ENCODE measurements around the gene NME3.

Gene NME3

GRCh38 chr16:1786242-1787055, 15.1 kb upstream of the NME3 start:
- no peak overlapping the region for H3K27ac ChIP-seq (ENCODE audit: low read depth, low read length)
- H3K4me1 ChIP-seq (ENCODE audit: insufficient read depth, low read length) = no peaks in the 10 kb centered on the region; the same call in 1 of the 2 replicates
- no peaks in the 10 kb centered on the region for H3K27me3 ChIP-seq (ENCODE audit: insufficient read depth, low read length)
- WGBS = 95% methylated on average over 51 of the region's 51 CpGs
- H3K4me3 ChIP-seq (ENCODE audit: low read length) = no peak overlapping the region
- no peaks in the 10 kb centered on the region for H3K9me3 ChIP-seq (ENCODE audit: insufficient read depth, low read depth, low read length)
- H3K36me3 ChIP-seq (ENCODE audit: insufficient read depth, low read length) = peaks cover 30% of the 10 kb centered on the region
- no peak overlapping the region for H3K9ac ChIP-seq (ENCODE audit: low read depth, low read length)

DNA sequence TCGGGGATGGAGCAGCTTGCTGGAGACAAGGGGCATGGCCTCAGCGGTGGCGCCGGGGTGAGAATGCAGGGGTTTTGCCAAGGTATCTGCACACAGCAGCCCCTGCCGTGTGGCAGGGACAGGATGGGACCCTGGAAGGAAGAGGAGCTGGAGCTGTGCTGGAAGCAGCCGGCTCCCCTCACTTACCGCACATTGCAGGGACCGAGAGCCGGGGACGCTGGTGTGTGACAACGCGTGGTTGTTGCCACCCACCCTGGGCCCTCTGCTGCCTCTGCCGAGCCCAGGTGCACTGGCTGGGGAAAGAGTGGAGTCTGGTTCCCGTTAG, 14.5 kb upstream of the NME3 start:
- H3K9me3 ChIP-seq (ENCODE audit: insufficient read depth, low read depth, low read length) = no peaks in the 10 kb centered on the region
- H3K4me1 ChIP-seq (ENCODE audit: insufficient read depth, low read length) = no peaks in the 10 kb centered on the region; the same call in 1 of the 2 replicates
- WGBS = 94% methylated on average over 14 of the region's 14 CpGs
- no peaks in the 10 kb centered on the region for H3K27me3 ChIP-seq (ENCODE audit: insufficient read depth, low read length)
- H3K36me3 ChIP-seq (ENCODE audit: insufficient read depth, low read length) = peaks cover 34% of the 10 kb centered on the region
- no peak overlapping the region for H3K9ac ChIP-seq (ENCODE audit: low read depth, low read length)
- no peak overlapping the region for H3K27ac ChIP-seq (ENCODE audit: low read depth, low read length)
- H3K4me3 ChIP-seq (ENCODE audit: low read length) = no peak overlapping the region

DNA sequence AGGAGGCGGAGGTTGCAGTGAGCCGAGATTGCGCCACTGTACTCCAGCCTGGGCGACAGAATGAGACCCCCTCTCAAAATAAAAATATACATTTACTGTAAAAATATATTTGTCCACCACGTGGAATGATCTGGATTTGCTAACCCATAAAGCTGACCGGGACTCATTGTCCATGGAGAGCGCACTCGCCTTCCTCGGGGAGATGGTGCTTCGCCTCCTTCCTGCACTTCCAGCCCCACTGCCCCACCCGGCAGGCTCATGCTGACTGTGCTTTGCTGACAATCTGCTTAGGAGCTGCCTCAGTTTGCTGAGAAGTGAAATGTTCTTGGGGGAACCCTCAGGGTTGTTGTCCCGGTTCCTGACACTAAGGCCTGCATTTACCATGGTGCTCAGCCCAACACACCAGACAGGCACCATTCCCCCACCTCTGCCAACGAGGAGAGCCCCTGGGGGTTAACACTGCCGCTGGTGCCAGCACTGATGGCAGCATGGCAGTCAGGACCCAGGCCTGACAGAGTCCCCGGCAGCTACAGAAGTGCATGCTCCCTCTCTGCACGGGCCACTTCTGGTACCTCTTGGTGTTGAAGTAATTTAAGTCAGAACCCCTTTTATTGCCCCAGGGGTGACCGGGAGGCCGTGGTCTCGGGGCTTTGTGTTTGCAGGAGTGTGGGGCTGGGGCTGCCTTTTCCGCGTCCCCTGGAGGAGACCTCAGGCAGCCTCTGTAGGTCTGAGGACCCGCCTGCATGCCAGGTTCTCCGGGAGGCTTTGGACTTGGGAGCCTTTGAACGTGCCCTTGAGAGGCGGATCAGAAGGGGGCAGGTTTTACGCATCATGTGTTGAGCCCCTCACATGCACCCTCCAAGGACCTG, 13.9 kb upstream of the NME3 start:
- Histone ChIP-seq H3K9ac (ENCODE audit: low read depth, low read length) (no peak overlapping the region), H3K36me3 (ENCODE audit: insufficient read depth, low read length) (peaks cover 36% of the 10 kb centered on the region), H3K27ac (ENCODE audit: low read depth, low read length) (no peak overlapping the region), H3K4me1 (ENCODE audit: insufficient read depth, low read length) (no peaks in the 10 kb centered on the region; the same call in 1 of the 2 replicates), H3K27me3 (ENCODE audit: insufficient read depth, low read length) (no peaks in the 10 kb centered on the region), H3K4me3 (ENCODE audit: low read length) (no peak overlapping the region), H3K9me3 (ENCODE audit: insufficient read depth, low read depth, low read length) (no peaks in the 10 kb centered on the region)
- 97% methylated on average over 26 of the region's 26 CpGs for WGBS

GRCh38 chr16:1782408-1783264, 11.3 kb upstream of the NME3 start, which contains the start of the genes NUBP2 and SPSB3:
Gene NUBP2, plus strand, starts transcription at chr16:1782960. Its CDS starts 61 bp downstream, at chr16:1783021.
Gene SPSB3, minus strand, starts transcription at chr16:1782571. Its CDS starts 1,088 bp downstream, at chr16:1781483.
- peaks cover 30% of the 10 kb centered on the region for H3K36me3 ChIP-seq (ENCODE audit: insufficient read depth, low read length)
- no peaks in the 10 kb centered on the region for H3K9me3 ChIP-seq (ENCODE audit: insufficient read depth, low read depth, low read length)
- H3K4me1 ChIP-seq (ENCODE audit: insufficient read depth, low read length) = no peaks in the 10 kb centered on the region; the same call in 1 of the 2 replicates
- peak within 1 kb of the TSS; percentile 57 for H3K27ac ChIP-seq (ENCODE audit: low read depth, low read length)
- H3K9ac ChIP-seq (ENCODE audit: low read depth, low read length) = peak within 1 kb of the TSS; percentile 86
- WGBS = under 1% methylated on average over 102 of the region's 102 CpGs
- no peaks in the 10 kb centered on the region for H3K27me3 ChIP-seq (ENCODE audit: insufficient read depth, low read length)
- peak within 1 kb of the TSS; percentile 98 for H3K4me3 ChIP-seq (ENCODE audit: low read length)

GRCh38 chr16:1781758-1782407, 10.5 kb upstream of the NME3 start:
- Histone ChIP-seq H3K4me1 (ENCODE audit: insufficient read depth, low read length) (no peaks in the 10 kb centered on the region; the same call in 1 of the 2 replicates), H3K9ac (ENCODE audit: low read depth, low read length) (peak overlapping the region; percentile 85), H3K27me3 (ENCODE audit: insufficient read depth, low read length) (no peaks in the 10 kb centered on the region), H3K9me3 (ENCODE audit: insufficient read depth, low read depth, low read length) (no peaks in the 10 kb centered on the region), H3K4me3 (ENCODE audit: low read length) (peak overlapping the region; percentile 98), H3K27ac (ENCODE audit: low read depth, low read length) (peak overlapping the region; percentile 57; the same call in 1 of the 2 replicates), H3K36me3 (ENCODE audit: insufficient read depth, low read length) (peaks cover 31% of the 10 kb centered on the region)
- 2% methylated on average over 70 of the region's 70 CpGs for WGBS

DNA sequence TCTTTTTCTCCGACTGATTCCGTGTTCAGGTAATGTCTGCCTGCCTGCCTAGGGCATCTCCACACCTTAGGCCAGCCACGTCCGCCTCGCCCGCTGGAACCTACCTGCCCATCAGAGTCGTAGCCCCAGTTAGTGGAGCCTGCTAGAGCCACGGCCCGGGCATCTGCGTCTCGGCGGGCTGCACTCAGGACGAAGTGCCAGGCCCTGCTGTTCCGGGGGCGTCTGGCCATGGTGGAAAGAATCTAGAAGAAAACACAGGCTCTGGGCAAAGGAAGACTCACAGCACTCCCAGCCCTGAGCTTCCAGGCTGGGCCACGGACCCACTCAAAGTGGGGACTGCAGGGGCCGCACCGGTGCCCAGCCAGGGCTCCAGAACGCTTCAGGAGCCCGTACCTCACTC, 9.9 kb upstream of the NME3 start:
- no peaks in the 10 kb centered on the region; the same call in 1 of the 2 replicates for H3K4me1 ChIP-seq (ENCODE audit: insufficient read depth, low read length)
- peak overlapping the region; percentile 98 for H3K4me3 ChIP-seq (ENCODE audit: low read length)
- peaks cover 34% of the 10 kb centered on the region for H3K36me3 ChIP-seq (ENCODE audit: insufficient read depth, low read length)
- H3K27me3 ChIP-seq (ENCODE audit: insufficient read depth, low read length) = no peaks in the 10 kb centered on the region
- no peaks in the 10 kb centered on the region for H3K9me3 ChIP-seq (ENCODE audit: insufficient read depth, low read depth, low read length)
- H3K27ac ChIP-seq (ENCODE audit: low read depth, low read length) = no peak overlapping the region
- 86% methylated on average over 20 of the region's 20 CpGs for WGBS
- peak overlapping the region; percentile 85 for H3K9ac ChIP-seq (ENCODE audit: low read depth, low read length)

GRCh38 chr16:1780677-1781072, 9.3 kb upstream of the NME3 start:
- H3K4me3 ChIP-seq (ENCODE audit: low read length) = peak overlapping the region; percentile 98; the same call in 1 of the 2 replicates
- H3K4me1 ChIP-seq (ENCODE audit: insufficient read depth, low read length) = no peaks in the 10 kb centered on the region; the same call in 1 of the 2 replicates
- H3K36me3 ChIP-seq (ENCODE audit: insufficient read depth, low read length) = peaks cover 35% of the 10 kb centered on the region
- H3K27ac ChIP-seq (ENCODE audit: low read depth, low read length) = no peak overlapping the region
- H3K27me3 ChIP-seq (ENCODE audit: insufficient read depth, low read length) = no peaks in the 10 kb centered on the region
- H3K9me3 ChIP-seq (ENCODE audit: insufficient read depth, low read depth, low read length) = no peaks in the 10 kb centered on the region
- WGBS = 90% methylated on average over 6 of the region's 6 CpGs
- H3K9ac ChIP-seq (ENCODE audit: low read depth, low read length) = no peak overlapping the region

GRCh38 chr16:1779741-1780676, 8.7 kb upstream of the NME3 start:
- Histone ChIP-seq H3K36me3 (ENCODE audit: insufficient read depth, low read length) (peaks cover 36% of the 10 kb centered on the region), H3K9me3 (ENCODE audit: insufficient read depth, low read depth, low read length) (no peaks in the 10 kb centered on the region), H3K4me1 (ENCODE audit: insufficient read depth, low read length) (no peaks in the 10 kb centered on the region; the same call in 1 of the 2 replicates), H3K27ac (ENCODE audit: low read depth, low read length) (no peak overlapping the region), H3K27me3 (ENCODE audit: insufficient read depth, low read length) (no peaks in the 10 kb centered on the region), H3K9ac (ENCODE audit: low read depth, low read length) (no peak overlapping the region), H3K4me3 (ENCODE audit: low read length) (no peak overlapping the region)
- 92% methylated on average over 27 of the region's 27 CpGs for WGBS

DNA sequence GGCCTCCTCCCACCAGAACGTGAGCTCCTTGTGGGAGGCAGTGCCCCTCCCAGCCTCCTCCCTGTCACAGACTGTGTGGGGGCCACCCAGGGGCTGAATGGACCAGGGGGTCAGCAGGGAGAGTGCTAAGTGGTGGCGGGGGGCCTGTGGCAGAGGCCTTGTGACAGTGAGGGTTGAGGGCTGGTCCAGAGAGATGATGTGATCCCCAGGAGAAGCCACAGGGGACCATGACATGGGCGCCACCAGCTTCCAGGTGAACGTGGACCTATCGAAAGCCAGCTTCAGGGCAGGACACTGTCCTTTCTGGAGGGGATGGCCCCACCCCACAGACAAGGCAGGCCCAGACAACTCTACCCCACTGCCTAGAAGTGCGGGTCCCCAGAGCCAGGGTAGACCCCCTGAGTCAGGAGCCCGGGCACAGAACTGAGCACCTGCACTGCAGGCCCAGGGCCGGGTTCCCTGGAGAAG, 7.9 kb upstream of the NME3 start:
- 93% methylated on average over 8 of the region's 8 CpGs for WGBS
- H3K27me3 ChIP-seq (ENCODE audit: insufficient read depth, low read length) = no peaks in the 10 kb centered on the region
- H3K4me3 ChIP-seq (ENCODE audit: low read length) = no peak overlapping the region
- H3K4me1 ChIP-seq (ENCODE audit: insufficient read depth, low read length) = no peaks in the 10 kb centered on the region; the same call in 1 of the 2 replicates
- peaks cover 35% of the 10 kb centered on the region for H3K36me3 ChIP-seq (ENCODE audit: insufficient read depth, low read length)
- no peak overlapping the region for H3K27ac ChIP-seq (ENCODE audit: low read depth, low read length)
- no peak overlapping the region for H3K9ac ChIP-seq (ENCODE audit: low read depth, low read length)
- no peaks in the 10 kb centered on the region for H3K9me3 ChIP-seq (ENCODE audit: insufficient read depth, low read depth, low read length)

Data from HUES64 (cell line).